ENCODE results near the gene IQSEC1.

The IQSEC1 gene

GRCh38 chr3:13073326-13074005 lies at the start of gene IQSEC1:
TSS of gene IQSEC1 (minus strand) at chr3:13073429. CDS start at chr3:13073014, 415 bp downstream.
- peak in 49 of 56 donors; percentile 34 to 89 (median 73) for DNase-seq

- DNase-seq, result no peak
These were observed 49.1 kb upstream of the IQSEC1 start for GRCh38 chr3:13122081-13123012.

DNA sequence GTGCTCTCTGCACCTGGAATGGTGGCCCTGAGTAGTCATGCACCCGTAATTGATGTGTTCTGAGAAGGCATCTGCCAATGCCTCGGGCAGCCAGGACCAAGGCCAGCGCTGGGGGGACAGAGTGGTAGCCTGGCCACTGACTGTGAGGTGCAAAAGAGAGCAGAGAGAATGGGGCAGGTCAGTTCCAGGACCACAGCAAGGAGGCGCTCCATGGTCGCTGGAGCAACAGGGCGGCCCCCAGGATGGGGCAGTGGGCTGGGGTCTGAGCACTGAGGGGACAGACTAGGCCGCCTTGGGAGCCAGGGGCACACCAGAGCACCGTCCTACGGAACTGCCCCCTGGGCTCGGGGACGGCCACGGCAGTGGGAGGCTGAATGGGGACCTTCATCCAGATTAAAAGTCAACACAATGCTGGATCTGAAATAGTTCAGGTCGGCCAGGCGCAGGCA lies 48.3 kb upstream of the IQSEC1 start:
- DNase-seq, result no peak

DNA sequence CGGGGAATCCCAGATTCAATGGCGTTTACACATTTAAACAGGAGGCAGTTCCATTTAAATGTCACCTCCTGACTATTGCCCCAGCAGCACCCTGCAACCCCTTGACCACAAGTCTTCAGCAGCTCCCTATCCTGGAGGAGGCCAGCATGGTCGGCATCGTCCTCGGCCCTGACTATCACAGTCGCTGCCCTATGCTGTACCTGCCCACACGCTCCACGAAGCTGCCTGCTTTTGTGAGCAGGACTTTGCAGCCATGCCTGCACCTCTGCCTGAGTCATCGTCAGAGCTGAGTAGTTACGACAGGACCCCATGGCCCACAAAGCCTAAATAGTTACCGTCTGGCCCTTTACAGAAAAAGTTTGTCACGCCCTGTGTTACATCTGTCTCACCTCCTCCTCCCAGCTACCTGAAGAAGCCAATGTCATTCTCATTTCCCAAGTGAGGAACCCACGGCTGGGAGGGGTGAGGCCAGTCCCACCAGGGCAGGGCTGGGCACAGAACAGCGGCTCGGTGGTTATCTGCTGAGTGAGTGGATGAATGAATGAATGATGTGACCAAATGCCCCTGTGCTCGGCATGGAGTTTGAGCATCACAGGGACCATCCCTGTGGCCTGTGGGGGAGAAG lies 47.8 kb upstream of the IQSEC1 start:
- no peak for DNase-seq

- DNase-seq, result no peak
These were observed 47.2 kb upstream of the IQSEC1 start for GRCh38 chr3:13120289-13120927.

- no peak for DNase-seq
These were observed 46.4 kb upstream of the IQSEC1 start for GRCh38 chr3:13119471-13120220.

DNA sequence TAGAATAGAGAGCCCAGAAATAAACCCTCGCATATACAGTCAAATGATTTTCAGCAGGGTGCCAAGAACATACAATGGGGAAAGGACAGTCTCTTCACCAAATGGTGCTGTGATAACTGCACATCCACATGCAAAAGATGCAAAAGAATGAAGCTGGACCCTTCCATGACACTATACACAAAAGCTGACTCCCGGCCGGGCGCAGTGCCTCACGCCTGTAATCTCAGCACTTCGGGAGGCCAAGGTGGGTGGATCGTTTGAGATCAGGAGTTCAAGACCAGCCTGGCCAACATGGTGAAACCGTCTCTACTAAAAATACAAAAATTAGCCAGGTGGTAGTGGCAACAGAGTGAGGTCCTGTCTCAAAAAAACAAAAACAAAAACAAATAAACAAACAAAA lies 43.2 kb upstream of the IQSEC1 start:
- no peak for DNase-seq

- no peak for DNase-seq
These were observed 42.8 kb upstream of the IQSEC1 start for GRCh38 chr3:13115991-13116390.

- DNase-seq, result no peak
These were observed 42.3 kb upstream of the IQSEC1 start for GRCh38 chr3:13115576-13115910.

DNA sequence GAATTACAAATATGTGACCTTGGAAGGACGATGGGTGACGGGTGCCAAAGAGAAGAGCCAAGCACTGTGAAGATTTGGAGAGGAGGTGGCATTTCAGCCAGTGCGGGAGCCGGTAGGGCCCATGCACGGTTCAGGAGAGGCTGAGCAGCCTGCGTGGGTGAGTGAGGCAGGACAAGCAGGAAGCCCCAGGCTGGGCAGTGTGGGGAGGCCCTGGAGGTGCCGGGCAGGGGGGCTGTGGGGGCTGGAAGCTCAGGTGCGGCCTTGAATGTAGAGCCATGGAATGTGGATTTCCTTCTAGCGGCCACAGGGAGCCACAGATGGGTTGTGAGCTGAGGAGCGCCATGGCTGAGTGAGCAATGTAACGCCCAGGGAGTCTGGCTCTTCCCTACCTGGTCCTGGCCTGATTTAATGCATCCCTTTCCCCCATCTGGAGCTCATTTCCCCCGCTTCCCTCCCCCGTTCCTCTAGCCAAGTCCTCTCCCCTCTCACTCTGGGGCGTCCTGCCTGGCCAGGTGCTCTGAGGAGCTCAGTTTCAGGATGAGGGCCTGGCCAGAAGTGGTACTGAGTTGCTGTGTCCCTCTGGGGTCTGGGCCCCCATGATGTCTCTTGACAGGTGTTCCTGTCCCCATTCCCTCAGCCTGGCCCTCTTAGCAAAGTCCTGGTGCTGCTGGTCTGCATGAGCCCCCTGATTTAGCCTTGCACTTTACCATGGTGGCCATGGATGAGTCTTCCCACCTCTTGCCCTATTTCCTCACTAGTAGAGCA lies 41.8 kb upstream of the IQSEC1 start:
- no peak for DNase-seq

GRCh38 chr3:13113346-13114330 lies 40.4 kb upstream of the IQSEC1 start:
- DNase-seq, result no peak

DNA sequence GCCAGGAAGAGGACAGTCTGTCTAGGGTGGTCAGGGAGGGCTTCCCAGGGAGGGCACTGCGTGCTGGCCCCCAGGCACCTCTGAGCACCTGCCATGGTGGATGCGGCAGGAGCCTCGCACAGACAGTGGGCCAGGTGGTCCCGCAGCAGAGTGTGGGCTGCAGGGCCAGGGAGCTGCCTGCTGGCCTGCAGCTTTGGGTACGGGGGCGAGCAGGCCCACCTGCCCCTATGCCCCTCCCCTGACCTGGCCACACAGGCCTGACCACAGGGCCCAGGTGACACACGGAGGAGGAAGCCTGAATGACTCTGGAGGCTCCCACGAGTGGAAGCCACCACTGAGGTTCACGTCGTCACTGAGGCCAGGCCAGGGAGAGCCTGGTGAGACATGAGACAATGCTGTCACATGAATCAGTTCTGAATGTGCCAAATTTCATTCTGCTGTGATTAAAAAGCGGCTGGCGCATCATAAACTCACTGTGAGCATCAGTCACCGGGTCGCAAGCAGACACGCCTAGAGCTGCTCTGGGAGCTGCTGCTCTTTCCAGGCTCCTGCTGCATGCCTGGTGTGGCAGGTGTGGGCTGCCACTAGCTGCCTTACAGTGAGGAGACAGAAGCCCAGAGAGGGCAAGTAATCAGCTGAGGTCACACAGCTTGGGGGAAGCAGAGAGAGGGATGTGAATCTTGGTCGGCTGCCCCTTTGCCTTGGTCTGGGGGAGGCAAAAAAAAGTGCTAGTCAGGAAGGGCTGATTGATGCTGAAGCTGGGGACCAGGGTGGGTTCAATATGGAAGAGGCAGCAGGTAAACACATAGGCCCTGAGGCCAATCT lies 39.5 kb upstream of the IQSEC1 start:
- peak in 20 of 56 donors; percentile 6 to 69 (median 30) for DNase-seq

DNA sequence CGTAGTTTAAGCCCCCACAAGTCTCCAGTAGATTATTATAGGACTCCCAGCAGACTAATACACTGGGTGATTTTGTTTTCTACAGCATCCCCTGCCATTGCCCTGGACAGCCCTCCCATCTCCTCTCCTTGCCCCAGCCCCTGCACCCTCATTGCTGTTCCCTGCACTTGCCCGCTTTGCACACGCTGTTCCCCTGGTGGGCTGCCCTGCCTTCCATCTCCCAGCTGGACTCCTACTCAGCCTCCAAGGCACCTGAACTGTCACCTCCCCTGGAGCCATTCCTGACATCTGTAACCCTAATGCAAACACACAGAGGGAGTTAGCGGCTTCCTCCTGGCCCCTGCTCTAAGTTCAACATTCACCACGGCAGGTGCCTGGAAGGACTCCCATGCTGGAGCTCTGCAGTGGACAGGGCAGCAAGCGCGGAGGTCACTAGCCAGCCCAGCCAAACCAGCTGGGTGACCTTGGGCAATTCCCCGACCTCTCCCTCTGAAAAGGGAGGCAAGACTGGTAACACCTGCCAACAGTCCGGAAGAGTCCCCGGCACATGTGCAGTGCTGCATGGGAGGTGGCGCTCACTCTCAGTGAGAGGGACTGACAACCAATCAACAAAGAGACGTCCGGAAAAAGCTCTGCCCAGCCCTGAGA lies 38.8 kb upstream of the IQSEC1 start:
- no peak for DNase-seq

DNA sequence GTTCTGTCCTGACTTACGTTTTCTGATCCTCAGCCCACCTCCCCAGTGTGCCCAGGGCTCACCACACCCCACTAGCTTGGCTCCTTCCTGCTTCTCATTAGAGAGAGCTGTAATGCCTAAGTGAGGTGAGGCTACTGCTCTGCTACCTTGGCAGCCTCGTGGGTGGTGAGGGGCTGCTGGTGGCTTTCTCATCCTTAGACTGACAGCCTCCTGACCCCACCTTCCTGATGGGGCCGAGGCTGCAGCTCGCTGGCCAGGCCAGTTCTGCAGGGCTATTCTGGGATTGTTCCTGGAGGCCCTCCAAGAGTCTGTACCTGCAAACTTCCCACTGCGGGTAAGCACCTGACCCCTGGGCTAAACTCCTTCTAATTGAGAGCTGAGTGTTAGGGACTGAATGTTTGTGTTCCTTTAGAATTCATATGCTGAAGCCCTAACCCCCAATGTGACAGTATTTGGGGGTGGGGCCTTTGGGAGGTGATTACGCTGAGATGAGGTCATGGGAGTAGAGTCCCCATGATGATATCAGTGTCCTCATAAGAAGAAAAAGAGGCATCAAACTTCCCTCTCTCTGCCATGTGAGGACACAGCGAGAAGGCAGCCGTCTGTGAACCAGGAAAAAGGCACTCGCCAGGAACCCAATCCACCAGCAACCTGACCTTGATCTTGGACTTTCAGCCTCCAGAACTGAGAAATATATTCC lies 38.1 kb upstream of the IQSEC1 start:
- no peak for DNase-seq

DNA sequence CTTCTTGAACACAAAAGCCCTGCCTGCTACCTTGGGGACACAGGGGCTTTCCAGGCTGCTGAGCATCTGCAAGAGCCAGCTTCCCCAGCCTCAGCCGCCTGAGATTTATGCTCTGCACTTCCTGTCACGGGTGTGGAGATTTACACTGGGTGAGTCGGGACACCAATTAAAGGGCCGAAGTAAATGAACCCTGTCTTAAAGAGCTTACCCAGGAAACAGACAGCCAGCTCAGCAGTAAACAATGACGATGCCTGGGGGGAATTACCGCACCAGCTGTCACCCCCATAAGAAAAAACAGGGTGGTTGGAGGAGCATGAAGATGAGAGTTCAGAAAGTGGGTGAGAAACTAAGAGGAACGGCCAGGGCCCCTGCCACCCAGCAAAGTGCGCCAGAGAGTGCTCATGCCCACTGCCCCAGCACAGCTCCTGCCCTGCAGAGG lies 37.5 kb upstream of the IQSEC1 start:
- no peak for DNase-seq

DNA sequence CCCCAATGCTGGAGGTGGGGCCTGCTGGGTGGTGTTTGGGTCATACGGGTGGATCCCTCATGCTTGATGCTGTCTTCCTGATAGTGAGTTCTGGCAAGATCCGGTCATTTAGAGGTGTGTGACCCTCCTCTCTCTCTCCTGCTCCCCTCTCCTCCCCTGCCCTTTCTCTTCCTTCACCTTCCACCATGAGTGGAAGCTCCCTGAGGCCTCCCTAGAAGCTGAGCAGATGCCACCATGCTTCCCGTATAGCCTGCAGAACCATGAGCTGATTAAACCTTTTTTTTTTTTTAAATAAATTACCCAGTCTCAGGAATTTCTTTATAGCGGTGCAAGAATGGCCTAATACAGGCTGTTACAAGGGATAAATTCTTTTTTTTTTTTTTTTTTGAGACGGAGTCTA lies 36.3 kb upstream of the IQSEC1 start:
- no peak for DNase-seq

GRCh38 chr3:13108861-13109260 lies 35.6 kb upstream of the IQSEC1 start:
- DNase-seq, result no peak

All from nucleus accumbens (tissue), 56 donors.